Stimulated activated CD4-positive, alpha-beta T cell treated with anti-CD3 and anti-CD28 coated beads, Interleukin-12 subunit alpha, Interleukin-12 subunit beta, amount 100 ng/mL, for 24 hours (primary cell): ENCODE results near the gene SEMA4D.
A peak's percentile ranks its signal among the peaks of the same experiment; 100 is the strongest.
"Not testable (repeated sequence)": the region's sequence is repeated elsewhere in the genome, so short reads cannot be mapped to it uniquely, and the experiment has no call there.

Experiments
- DNase-seq, 2 experiments: peaks; one replicate each; pipeline ENCODE4 v3.0.0-alpha.2; 2020; ENCODE audit warnings: low read depth in 2 of 2

The SEMA4D gene

DNA sequence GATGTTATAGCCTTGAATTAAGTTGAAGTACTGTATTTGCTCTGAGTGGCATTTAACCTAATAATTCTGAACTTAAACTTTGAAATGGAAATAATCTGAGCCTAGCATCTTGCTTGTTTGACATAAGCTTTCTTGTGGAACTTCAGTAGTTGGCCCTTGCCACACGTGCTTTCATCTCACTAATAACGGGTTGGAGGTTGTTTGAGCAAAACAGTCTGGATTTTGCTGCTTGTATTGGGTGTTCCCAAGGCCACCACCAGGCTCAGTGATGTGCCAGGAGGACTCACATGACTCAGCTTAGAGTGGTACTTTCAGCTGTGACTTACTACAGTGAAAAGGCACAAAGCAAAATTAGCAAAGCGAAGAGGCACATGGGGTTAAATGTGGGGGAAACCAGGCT lies 143.9 kb downstream of the SEMA4D start:
- no peak for DNase-seq

DNA sequence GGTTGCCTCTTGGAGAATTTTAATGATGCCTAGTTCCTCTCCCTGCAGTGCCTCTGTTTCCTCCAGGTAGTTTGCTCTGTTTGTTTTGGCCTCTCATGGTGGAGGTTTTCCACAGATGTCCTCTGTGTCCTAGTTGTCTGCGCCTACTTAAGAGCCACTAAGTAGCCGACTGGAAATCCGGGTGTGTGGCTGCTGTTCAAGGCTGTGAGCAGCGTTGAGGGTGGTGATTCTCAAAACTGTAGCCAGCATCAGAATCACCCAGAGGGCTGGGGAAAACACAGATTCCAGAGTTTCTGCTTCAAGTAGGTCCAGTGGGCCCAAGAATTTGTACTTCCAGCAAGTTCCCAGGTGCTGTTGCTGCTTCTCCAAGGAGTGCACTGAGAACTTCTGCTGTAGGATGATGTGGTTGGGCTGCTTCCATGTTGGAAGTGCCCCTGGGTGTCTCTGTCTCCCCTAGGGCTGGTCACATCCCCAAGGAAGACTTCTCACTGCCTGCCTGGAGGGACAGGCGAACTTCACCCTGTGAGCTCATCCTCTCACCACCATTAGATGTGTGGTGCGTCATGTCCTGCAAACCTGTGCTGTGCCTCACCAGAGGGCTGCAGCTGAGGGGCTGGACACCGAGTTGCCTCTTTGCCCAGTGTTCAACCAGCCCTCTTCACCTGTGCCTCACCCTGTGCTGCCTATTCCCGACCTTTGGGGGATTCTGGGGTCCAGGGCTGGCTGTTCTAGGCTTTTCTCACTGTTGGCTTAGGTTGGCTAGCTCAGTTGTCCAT lies 144.9 kb downstream of the SEMA4D start:
- no peak for DNase-seq

DNA sequence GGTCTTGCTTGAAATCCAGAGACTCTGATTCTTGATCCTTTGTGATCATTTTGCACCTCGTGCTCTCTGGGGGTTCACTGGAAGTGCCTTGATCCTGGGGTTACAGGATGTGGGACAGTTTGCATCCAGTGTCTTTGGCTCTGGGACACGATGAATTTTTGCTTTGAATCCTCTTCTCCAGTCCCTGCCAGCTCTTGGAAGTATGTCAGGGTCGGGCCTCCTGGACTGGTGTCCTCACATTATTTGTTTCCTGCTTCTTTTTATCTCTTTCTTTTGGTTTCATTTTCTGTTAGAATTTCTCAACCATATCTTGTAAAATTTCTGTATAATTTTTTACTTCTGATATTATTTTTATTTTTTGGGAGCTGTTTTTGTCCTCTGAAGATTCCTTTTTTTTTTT lies 145.5 kb downstream of the SEMA4D start:
- DNase-seq: no peak

DNA sequence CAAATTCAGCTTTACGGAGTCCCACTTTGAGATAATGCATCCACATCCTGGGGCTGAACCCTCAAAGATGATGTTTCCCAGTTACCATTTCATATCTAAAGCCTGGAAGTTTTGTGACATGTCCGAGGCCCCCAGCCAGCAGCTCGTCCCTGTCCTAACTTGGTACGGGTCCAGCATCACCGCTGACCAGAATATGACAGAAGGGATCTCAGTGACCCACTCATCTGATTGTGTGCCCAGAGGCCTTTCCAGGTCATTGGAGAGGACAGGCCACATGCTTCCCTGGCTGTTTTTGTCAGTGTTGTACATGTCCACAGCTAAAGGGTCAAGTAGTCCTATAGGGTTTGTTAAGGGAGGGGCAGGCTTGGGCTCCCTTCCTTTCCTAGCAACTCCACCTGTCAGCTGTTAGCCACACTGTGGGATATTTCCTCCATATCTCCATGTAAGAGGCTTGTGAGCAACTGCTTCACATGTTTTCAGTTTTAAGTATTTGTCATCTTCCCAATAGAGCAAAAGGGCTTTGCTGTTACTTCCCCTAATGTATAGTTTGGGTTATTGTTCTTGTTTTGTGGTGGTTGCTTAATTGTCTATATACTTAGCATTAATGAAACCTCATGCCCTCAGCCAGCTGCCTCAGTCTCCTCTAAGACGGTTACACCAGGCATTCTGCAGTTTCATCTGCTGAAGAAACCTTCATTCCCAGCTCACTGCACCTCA lies 146.2 kb downstream of the SEMA4D start:
- no peak for DNase-seq

DNA sequence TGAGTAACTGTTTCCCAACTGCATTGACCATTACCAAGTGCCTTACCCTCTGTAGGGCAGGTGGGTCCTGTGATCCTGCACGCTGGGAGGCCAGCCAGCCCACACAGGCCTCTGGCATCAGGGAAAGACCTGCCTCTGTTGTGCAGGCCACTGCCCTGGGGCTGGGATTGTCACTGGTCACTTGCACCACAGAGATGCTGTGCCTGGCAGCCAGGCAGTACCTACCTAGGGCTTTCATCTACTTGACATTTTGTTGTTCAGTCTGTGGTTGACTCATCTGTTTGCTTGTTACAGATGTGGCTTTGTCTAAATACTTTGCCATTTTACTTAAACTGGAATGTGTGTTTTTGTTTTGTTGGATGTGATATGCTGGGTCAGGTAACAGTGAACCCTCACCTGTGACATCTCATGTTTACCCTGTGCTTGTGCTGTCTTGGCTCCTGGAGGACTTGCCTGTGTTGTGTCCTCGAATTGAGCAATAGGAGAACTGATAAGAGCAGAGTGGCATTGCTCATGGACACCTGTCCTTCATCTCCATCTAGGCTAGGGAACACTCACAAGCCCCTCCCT lies 146.8 kb downstream of the SEMA4D start:
- DNase-seq: no peak

DNA sequence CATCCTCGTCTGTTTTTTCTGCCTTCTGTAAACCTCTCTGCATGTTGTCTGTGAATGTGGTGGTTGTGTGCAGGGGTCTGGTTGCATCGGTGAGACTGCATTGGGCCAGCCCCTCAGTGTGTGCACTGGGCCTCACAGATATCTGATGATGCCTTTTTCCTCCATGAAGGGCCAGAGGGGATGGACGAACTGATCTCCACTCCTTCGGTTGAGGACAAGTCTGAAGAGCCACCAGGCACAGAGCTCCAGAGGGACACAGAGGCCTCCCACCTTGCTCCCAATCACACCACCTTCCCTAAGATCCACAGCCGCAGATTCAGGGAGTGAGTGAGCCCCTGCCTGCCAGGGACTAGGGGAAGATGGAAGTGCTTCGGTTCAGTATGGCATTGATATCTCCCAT lies 148.3 kb downstream of the SEMA4D start:
- DNase-seq: no peak

DNA sequence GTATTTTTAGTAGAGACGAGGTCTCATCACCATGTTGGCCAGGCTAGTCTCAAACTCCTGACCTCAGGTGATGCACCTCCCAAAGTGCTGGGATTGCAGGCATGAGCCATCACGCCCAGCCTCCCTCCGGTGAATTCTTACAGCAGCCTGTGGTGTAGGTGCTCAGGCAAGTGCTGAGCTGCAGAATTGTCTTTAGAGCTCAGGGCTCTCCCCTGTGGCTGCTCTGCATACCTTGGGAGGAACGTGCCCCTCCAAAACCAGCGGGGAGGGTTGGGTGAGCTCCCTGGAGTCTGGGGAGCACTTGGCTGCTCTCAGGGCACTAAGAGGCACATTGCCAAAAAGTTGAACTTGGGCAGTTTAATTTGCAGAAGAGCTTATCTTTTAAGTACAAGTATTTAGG lies 150.3 kb downstream of the SEMA4D start:
- DNase-seq: no peak

DNA sequence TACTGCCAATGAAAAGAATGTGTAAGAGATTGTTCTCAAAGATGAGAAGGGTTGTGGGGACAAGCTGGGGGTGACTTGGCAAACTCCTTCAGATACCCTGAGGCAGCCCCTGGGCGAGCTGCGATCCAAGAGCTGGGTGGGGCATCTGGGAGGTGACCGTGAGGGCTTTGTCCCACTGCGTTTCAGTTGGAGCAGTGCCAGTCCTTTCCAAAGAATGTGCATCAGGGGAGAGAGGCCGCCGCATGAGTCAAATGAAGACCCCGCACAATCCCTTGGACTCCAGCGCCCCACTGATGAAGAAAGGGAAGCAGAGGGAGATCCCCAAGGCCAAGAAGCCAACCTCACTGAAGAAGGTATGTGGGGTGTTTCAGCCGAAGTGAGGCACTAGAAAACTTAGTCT lies 151.2 kb downstream of the SEMA4D start:
- no peak for DNase-seq

DNA sequence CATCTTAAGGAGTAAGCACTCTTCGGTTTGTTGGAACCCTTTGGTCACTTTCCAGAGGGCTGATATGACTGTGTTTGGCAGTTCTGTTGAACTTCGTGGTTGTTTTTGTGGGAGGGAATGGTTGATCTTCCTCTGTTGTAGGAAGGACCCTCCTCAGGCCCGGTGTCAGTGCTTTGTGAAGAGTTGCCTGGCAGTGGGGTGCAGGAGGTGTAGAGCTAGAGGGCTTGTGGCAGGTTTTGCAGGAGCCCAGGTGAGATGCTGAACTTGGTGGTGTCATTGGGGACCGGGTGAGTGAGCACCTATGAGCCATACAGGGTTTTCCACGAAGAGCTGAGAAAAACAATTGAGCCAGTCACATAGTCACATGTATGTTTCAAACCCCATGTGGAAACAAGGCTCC lies 152.4 kb downstream of the SEMA4D start:
- DNase-seq: no peak

DNA sequence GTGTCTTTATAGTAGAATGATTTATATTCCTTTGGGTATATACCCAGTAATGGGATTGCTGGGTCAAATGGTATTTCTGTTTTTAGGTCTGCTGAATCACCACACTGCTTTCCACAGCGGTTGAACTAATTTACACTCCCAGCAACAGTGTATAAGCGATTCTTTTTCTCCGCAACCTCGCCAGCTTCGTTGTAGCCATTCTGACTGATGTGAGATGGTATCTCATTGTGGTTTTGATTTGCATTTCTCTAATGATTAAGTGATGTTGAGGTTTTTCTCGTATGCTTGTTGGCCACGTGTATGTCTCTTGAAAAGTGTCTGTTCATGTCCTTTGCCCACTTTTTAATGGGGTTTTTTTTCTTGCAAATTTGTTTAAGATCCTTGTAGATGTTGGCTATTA lies 154.1 kb downstream of the SEMA4D start:
- not testable (repeated sequence) for DNase-seq

DNA sequence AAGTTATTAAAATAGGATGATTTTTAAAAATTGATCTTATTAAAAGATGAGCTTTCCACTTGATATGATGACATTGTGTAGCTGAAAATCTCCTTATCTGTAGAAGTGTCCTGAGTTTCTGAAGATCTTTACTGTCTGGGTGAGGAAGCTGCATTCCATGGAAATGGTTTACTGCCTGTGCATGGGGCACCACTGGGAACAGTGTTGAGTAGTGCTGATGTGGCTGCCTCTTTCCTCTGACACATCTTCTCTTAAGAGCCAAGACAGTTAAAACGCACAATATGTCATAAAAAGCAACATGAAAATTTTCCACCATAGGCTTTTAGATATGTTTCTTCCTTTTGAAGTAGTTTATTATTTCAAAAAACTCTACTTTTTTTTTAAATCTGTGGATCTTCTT lies 155.0 kb downstream of the SEMA4D start:
- no peak for DNase-seq

DNA sequence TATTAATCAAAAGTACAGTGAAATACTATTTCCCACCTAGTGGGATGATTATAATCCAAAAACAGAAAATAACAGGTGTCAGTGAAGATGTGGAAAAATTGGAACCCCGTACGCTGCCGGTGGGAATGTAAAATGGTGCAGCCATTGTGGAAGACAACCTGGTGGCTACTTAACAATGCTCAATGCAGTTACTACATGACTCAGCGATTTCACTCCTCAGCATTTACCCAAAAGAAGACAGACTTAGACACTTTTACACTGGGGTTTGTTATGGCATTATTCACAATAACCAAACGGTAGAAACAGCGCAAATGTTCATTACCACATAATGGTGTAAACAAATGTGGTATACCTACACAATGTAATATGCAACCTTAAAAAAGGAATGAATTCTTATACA lies 155.7 kb downstream of the SEMA4D start:
- DNase-seq: no peak

DNA sequence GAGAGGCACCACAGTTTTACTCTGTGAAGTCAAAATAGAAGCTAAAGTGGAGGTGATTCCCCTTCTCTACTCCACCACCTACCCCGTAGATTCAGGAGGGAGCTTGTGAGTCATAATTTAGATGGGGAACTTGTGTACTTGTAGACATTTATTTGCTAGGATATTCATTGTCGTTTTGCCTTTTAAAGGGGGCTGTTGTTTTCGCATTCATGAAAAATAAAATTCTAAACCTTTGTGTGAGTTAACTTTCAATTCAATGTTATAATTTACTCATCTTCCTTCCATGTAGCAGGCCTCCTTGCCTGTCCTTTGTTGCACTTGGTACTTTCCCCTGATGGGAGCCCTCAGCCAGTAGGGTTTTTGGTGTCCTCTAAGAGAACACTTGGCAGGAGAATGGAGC lies 157.6 kb downstream of the SEMA4D start:
- no peak for DNase-seq

DNA sequence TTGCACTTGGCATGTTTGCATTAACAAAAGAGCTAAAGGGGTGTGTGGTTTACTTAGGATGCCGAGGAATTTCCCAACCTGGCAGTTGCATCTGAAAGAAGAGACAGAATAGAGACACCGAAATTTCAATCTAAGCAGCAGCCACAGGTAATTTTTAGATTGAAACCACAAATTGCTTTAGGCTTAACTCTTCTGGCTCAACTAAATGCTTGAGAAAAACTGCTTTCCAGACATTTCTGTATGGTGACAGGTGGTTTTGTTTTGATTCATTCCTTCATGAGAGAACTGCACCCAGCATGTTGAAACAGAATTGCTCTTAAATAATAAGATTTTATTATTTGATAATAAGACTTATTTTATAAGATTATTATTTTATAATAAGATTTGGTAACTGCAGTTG lies 158.1 kb downstream of the SEMA4D start:
- DNase-seq: no peak

DNA sequence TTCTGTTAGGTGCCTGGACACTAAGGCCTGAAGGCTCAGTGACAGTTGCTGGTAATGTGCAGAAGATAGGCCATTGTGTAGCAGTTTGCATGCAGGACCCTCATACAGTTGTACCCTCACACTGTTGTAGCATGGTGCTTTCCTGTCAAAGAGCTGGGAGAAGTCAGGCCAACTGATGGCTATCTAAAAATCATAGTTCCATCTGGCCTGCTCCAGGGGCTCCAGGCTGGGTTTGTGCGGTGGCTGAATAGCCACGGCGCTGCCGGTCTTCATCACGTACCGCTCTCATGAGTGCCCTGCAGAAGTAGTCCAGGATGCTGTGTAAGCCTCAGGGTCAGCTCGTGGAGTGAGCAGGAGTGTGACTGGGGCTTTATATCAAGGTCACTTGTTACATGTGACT lies 167.4 kb downstream of the SEMA4D start:
- DNase-seq: no peak

DNA sequence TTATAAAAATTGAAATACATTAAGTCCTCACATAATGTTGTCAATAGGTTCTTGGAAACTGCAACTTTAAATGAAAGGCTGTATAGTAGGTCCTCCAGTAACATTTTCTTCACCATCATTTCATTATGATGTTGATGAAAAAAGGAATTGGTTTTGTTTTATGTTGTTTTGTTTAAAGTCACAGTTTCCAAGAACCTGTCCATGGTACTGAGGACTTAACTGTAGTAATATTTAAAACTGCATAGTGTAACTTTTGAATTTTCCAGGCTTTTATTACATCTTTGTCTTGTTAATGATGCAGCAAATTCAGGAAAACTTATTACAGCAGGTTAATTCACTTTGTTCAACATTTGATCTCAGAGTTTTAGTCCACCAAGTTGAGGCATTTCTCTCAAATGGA lies 168.0 kb downstream of the SEMA4D start:
- no peak for DNase-seq

DNA sequence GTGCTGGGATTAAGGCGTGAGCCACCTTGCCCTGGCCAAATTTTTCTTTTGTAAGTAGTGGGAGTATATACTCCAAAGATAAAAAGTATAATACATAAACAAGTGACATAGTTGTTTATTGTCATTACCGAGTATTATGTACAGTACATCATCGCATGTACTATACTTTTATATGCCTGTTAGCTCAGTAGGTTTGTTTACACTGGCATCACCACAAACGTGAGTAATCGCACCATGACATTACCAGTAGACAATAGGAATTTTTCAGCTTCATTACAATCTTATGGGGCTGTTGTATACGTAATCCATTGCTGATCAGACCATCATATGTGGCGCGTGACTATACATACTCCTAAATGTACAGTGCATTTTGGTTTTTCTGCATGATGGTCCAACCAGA lies 169.8 kb downstream of the SEMA4D start:
- no peak for DNase-seq

DNA sequence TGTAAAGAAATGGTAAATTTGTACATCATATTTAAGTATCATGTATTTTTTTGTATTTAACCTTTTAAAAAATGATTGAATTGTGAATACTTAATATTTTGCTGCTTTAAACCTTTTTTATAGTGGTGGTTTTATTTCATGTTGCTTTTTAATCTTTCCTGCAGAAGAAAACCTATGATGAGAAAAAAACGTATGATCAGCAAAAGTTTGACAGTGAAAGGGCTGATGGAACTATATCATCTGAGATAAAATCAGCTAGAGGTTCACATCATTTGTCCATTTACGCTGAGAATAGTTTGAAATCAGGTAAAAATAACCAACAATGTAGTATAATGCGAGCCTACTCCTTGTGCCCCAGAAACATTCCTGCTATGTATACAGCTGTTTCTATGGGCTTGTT lies 172.2 kb downstream of the SEMA4D start:
- no peak for DNase-seq

DNA sequence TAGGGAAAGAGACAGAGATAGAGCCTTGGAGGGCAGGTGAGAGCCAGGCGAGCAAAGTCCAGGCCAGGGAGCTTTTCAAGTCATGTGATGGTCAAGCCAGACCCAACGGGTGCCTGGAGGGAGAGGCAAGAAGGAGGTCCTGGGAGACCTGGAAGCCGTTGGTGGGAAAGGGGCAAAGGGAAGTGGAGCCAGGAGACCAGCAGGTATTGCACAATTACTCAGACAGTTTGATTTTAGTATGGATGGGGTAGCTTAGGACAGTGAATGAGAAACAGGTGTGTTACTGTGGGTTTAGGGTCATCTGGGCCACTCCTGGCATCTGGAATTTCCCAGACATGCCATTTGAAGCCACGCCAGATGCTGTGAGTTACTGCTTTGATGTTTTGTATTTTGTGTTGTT lies 174.5 kb downstream of the SEMA4D start:
- no peak for DNase-seq

DNA sequence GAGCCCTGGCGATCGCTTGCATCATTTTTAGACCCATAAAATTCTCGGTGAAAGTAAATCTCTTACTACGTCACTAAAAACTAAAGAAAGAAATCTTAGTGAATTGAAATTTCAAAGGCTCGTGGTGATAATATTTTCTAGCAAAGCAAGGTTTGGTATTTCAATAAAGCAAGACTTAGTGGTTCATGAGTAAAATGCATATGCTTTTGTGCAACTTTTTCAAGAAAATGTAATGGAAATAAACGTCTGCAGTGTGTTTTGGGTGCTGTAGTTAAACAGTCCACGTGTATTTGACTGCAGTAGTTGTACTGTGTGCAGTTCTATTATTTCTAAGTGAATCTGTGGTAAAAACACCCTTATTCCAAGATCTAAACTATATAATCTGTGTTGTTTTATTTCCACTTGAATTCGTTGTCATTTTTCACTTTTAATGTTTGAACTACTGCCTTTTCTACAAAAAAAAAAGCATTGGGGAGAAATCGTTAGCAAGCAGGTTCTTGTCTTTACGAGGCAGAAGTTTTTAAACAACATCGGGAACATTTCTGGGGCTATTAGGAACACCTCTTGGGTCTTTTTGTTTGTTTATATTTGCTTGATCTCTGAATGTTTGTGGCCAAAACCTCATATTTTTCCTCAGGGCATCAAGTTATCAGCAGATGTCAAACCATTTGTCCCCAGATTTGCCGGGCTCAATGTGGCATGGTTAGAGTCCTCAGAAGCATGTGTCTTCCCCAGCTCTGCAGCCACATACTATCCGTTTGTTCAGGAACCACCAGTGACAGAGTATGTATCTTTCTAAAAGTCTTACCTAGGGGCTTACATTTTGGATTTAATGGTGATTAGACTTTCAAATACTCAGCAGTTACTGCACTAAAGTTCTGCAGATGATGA lies 178.7 kb downstream of the SEMA4D start:
- DNase-seq: no peak

DNA sequence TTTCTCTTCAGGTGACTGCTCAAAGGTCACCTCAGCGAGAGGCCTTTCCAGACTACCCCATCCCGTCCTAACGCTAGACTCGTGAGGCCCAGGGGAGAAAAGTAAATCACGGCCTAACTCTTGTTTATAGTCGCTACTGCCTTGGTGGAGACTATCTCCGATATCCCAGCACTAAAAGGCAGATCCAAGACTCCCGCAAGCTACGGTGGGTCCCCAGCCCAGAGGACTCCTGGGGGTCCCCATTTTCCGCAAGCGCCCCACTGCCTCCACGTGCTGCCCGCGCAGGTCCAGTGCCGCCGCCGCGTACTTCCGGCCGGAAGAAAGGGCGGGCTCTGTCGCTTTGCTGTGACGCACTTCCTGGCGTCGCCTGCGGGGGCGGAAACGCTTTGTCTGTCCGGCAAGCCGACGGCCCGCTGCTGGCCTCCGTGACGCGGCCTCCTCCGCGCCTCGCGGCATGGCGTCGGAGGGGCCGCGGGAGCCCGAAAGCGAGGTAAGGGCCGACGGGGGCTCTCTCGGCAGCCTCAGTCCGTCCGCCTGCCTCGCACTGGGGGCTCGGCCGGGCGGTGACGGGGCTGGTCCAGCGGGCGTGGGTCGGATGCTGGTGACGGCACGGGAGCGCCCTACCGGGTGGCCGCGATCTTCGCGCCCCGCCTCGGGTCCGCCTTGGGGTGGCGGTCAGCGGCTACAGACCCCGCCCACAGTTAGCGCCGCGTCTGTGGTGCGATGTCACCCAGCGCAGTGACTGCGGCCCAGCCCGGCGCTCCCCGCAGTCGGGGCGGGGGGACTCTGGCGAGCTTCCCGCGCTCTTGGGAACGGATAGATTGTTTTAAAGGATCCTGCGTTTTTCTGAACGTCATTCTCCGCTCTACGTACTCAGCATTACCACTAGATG lies 179.5 kb downstream of the SEMA4D start, which contains the start of gene SECISBP2:
TSS of gene SECISBP2 (plus strand) at position 378 of the 892 bp plus-strand sequence. CDS start at position 455, 77 bp downstream.
- peak; percentile 88 to 93 for DNase-seq
